NCI-H187 (cell line): Measurements from ENCODE around the gene GABRR1.
"Not testable (repeated sequence)": the region's sequence is repeated elsewhere in the genome, so short reads cannot be mapped to it uniquely, and the experiment has no call there.

Source experiments
- DNase-seq, 2 experiments: peaks; one replicate each; lab custom pipeline; 2025; lab: John Stamatoyannopoulos, UW

Gene GABRR1

GRCh38 chr6:89154131-89154530, 63.0 kb downstream of the GABRR1 start:
- DNase-seq: no peak

DNA sequence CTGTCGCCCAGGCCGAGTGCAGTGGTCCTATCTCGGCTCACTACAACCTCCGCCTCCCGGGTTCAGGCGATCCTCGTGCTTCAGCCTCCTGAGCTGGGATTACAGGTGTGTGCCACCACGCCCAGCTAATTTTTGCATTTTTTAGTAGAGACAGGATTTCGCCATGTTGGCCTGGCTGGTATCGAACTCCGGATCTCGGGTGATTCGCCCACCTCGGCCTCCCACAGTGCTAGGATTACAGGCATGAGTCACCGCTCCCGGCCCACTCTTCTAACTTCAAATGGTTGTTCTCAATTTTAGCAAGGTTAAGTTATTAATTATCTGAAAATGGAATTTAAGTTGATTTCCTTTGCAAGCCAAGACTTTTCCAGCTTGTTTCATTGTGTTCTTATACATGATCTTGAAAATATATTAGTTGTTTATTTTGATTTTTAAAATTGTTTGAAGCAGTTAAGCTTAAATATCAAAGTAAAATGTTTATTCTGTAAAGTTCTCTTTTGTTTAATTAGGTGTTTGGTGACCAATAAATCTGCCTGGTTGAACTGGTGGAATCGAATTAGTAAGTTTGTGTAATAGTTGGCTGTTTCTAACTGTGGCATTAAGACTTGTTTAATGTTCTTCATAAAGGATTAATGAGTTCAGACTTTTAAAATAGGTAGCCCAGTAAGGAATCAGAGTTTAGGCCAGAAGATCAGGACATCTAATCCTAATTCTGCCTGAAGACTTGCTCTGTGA, 69.0 kb downstream of the GABRR1 start:
- no peak for DNase-seq

DNA sequence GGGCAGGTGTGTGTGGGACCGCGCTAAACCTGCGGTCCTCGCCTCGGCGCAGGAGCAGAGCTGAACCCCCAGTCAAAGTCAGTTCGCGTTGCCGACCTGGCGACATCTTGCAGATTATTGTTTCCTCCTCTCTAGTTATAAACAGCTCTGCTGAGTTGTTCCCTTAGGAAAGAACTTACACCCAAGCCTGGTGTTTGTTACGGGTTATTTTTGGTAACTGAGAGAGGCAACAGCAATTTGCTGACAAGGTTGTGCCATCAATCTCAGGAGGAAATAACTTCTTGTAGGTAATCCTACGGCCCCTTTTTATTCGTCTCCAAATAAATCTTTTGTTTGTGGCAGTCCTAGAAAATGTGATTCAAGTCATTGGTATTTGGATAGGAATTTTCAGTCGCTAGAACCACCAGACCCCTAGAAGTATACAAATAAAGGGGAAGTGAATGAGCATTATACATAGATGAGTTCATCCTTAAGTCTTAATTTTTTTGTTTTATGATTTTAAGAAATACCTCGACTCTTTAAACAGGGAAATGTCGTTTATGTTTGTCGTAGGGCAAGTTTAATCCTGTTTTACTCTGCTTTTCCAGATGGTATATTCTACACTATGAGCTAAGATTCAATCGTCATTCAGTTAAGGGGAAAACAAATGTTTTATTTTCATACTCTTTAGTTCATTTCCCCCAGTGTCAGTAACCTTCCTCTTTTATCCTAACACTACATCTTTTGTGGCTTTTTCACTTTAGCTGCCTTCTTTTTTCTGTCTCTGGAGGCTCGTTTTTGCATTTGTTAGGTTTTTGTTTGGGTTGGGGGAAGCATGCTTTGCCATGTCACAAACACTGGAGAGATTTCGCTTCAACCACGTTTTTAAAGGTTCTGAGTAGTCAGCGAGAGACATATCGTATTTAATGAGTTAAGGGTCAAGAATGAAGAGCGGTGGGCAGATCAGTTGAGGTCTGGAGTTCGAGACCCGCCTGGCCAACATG, 70.1 kb downstream of the GABRR1 start:
- no peak for DNase-seq

- DNase-seq: peak; percentile 48 to 63
These were observed 71.0 kb downstream of the GABRR1 start, which contains the start of gene PM20D2 for GRCh38 chr6:89145956-89146717. Gene PM20D2 (plus strand): TSS chr6:89146055. CDS start chr6:89146145, 90 bp downstream.

DNA sequence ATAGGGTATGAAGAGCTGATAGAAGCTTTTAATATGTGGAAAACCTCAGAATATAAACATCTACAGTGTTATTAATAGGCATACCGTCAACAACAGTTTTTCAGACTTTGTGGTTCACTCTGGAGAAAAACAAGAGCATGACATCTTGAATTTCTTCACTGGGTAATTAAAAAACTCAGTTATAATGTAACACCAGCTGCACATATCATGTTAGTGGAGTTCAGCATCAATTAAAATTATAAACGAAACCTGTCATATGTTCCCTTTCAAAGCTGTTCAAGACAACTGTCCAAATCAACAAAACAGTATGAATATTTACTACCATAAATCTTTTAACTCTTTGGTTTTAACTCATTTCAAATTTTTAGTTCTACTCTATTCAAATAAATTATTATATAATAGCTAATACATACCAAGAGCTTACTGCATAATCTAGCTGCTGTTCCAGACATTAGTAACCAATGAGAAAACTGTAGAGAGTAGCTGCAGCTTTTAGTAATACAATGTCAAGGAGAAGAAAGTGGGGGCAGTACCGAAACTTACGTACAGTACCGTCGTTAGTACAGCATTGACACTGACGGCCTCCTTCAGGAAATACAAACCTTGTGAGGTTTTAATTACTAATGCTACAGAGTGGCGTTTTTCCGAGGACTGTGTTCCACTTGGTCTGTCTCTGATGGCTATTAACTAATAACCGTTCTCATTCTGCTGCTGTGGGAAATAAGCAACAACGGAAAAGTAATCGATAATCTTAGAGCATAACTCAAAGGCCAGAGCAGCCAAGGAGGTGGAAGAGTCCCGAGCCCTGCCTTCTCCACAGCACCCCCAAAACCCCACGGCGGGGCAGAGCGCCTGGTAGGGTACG, 71.8 kb downstream of the GABRR1 start:
- peak in 1 of 2 experiments; percentile 47 for DNase-seq

- DNase-seq: no peak
These were observed 72.7 kb downstream of the GABRR1 start for GRCh38 chr6:89144354-89144906.

DNA sequence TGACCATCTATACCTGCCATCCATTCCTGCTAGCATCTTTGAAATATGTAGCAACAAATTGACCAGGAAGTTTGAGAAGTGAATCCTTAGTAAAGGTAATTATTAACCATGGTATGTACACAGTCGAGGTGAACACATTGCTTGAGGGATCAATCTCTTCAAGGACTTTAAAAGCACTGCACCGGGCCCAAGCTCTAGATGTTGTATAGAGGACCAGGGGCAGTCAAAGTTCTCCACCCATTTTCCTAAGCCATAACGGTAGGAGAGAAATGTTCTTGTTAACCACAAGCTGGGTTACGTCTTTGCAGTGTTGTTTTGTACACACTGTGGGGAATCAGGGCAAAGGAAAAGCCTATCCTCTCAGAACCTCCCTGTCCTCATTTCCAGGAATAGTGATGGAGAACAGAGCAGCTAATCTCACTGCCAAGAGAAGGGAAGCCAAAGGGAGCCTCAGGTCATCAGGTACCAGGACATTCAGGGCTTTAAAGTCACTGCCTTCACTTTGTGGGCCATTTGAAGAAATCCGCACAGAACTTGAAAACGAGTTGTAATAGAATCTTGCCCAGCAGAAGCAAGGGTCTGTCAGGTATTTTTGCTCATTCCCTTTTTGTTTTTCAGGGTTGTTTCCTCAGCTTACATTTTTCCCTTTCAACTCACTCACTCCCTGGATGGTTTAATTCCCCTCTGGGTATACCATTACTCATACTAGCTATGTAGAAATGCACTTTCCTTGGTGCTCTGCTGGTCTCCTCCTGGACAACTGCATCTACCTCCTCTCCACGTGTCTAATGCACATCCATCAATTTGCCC, 76.6 kb downstream of the GABRR1 start:
- no peak for DNase-seq

- no peak for DNase-seq
These were observed 77.4 kb downstream of the GABRR1 start for GRCh38 chr6:89139509-89140346.

DNA sequence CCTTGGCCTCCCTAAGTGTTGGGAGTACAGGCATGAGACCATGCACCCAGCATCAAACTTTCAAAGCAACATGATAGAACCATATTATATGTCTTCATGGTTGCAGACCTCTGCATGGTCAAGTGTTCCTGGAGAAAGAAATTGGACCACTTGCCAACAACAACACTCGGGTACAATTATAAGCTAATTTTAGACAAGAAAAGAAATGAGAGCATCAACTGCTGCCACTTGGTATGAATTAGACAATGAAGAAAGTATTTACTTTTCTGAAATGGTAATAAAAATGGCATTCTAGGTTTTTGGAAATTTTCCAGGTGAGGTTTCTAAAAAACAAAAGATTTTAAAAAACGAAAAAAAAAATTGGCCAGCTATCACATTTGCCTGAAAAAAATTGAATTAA, 79.0 kb downstream of the GABRR1 start:
- no peak for DNase-seq

DNA sequence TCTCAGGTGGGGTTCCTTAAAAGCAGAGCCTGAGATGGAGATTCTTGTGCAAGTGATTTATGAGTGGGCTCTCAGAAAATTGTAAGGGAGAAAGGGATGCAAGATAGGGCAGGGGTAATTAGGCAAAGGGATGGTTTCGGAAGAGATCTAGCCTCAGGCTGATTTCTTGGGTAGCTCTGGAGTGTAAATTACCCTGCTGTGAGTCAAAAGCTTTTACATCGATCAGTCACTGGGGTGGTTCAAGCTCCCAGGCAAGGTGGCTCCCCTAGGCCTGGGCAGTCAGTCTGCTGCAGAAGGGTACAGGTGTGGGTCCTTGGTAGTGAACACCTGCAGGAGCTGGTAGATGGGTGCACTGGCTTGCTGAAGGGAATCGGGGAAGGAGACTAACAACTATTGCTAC, 82.4 kb downstream of the GABRR1 start:
- no peak for DNase-seq

DNA sequence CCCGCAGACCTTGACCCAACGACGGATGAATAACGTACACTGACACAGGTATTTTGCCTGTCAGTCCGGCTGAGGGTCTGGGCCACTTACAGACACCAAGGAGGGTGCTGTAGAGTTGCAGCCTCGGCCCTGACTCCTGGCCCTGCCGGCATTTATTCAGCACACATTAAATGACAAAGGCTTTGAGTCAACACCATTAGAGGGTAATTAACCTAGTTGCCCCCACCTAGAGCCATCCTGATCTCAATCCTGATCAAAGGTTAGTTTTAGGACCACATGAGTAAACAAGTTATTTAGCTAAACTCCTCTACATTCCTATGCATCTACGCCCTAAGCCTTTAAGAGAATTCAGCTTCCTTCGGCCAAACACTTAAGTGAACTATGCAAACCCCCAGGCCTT, 83.2 kb downstream of the GABRR1 start:
- no peak for DNase-seq

GRCh38 chr6:89132057-89132456, 85.1 kb downstream of the GABRR1 start:
- no peak for DNase-seq

DNA sequence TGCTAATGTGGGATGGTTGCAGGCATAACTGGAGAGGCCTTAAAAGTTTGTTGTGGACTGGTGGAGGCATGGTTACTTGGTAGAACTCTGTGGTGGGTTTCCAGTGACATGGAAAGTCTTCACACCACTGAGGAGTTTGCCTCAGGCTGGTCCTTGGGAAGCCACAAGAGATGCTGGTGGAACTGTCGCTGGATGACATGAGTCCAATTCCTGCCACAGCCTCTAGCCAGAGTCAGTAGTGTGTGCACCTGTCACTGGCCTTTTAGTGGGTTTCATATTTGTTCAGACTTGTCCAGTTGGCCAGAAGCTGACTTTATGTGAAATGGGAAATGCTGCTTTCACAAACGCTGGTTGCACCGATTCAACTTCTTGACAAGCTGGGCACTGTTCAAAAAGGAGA, 85.6 kb downstream of the GABRR1 start:
- DNase-seq: no peak

GRCh38 chr6:89128256-89128671, 88.9 kb downstream of the GABRR1 start:
- DNase-seq: not testable (repeated sequence)
